Epithelial cell of esophagus (primary cell): ENCODE measurements around the gene HMHB1.

Experiments used
- DNase-seq: peaks from one replicate; pipeline ENCODE4 v3.0.0; 2010; ENCODE audit warnings: low read depth
- H3K4me3 ChIP-seq: 2 replicates; pipeline ENCODE4 v1.5.1; 2011; ENCODE audit warnings: mild to moderate bottlenecking, low read length, control low read depth
- CTCF ChIP-seq: IDR thresholded peaks from 2 replicates; pipeline ENCODE4 v1.5.1; 2011; ENCODE audit warnings: low read depth, mild to moderate bottlenecking, low read length, control low read depth, inconsistent platforms; ENCODE audit not compliant: insufficient read depth; ENCODE audit errors: missing control alignments

HMHB1 gene

GRCh38 chr5:143862271-143862670 lies 50.3 kb downstream of the HMHB1 start:
- H3K4me3 ChIP-seq, result no peak overlapping the region
- no peak for DNase-seq
- TF ChIP-seq CTCF, result no peak

GRCh38 chr5:143865426-143866025 lies 53.6 kb downstream of the HMHB1 start:
- H3K4me3 ChIP-seq, result no peak overlapping the region
- peak; percentile 34 for DNase-seq
- no peak for TF ChIP-seq CTCF
